ENCODE data around the gene HAUS2. TPM values are rescaled to one million over a fixed set of nuclear protein-coding genes. Genes with fewer than 3 reads are reported as not detected.
A peak's percentile ranks its signal among the peaks of the same experiment; 100 is the strongest.

HAUS2 gene
- total and polyA plus RNA-seq, 2 experiments from 2014 or later, result 9.6 to 36.8 TPM

DNA sequence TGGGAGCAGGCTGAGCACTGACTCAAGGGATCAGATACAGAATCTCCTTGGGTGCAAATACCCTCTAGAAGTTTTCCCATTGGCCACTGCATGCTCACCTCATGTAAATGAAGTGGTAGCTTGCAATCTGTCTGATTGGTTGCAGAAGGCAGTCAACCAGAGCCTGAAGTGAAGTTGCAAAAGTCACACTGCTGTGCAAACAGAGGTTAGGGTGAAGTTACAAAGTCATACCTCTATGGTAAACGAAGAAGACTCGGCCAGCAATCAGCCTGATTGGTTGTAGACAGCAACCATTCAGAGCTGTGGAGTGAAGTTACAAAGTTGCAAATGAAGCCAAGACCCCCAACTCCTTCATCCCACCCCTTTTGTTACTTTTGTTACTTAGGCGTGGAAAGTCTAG lies 53.9 kb downstream of the HAUS2 start:
- Histone ChIP-seq H3K9me3 (ENCODE audit: low read depth) (no peaks in the 10 kb centered on the region), H3K4me3 (no peak overlapping the region), H3K79me2 (no peaks in the 10 kb centered on the region), H3K4me1 (ENCODE audit: insufficient read depth) (peaks cover 10% of the 10 kb centered on the region), H3K9me2 (replicated peaks; ENCODE audit: insufficient read depth) (no peaks in the 10 kb centered on the region), H3K27ac (no peak overlapping the region), H3K27me3 (no peaks in the 10 kb centered on the region), H2AFZ (no peak overlapping the region), H4K20me1 (ENCODE audit: insufficient read depth, poor library complexity, severe bottlenecking) (no peaks in the 10 kb centered on the region), H3K36me3 (replicated peaks; ENCODE audit: insufficient read depth, low read depth) (no peaks in the 10 kb centered on the region), H3K4me2 (no peak overlapping the region)
- no peak for DNase-seq (ENCODE audit: low spot score)
- TF ChIP-seq EZH2 (IDR thresholded peaks at IDR 0.05; ENCODE audit: borderline replicate concordance), result no peak
- TF ChIP-seq, protein P1, sequence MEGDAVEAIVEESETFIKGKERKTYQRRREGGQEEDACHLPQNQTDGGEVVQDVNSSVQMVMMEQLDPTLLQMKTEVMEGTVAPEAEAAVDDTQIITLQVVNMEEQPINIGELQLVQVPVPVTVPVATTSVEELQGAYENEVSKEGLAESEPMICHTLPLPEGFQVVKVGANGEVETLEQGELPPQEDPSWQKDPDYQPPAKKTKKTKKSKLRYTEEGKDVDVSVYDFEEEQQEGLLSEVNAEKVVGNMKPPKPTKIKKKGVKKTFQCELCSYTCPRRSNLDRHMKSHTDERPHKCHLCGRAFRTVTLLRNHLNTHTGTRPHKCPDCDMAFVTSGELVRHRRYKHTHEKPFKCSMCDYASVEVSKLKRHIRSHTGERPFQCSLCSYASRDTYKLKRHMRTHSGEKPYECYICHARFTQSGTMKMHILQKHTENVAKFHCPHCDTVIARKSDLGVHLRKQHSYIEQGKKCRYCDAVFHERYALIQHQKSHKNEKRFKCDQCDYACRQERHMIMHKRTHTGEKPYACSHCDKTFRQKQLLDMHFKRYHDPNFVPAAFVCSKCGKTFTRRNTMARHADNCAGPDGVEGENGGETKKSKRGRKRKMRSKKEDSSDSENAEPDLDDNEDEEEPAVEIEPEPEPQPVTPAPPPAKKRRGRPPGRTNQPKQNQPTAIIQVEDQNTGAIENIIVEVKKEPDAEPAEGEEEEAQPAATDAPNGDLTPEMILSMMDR (IDR thresholded peaks at IDR 0.05; ENCODE audit: poor library complexity), result no peak
- TF ChIP-seq EZH2phosphoT487 (IDR thresholded peaks at IDR 0.05; ENCODE audit: low read depth, severe bottlenecking, unreplicated experiment), result no peak
- 84% methylated on average over 3 of the region's 3 CpGs for WGBS (ENCODE audit: low lambda C conversion rate, missing lambda C conversion rate)

DNA sequence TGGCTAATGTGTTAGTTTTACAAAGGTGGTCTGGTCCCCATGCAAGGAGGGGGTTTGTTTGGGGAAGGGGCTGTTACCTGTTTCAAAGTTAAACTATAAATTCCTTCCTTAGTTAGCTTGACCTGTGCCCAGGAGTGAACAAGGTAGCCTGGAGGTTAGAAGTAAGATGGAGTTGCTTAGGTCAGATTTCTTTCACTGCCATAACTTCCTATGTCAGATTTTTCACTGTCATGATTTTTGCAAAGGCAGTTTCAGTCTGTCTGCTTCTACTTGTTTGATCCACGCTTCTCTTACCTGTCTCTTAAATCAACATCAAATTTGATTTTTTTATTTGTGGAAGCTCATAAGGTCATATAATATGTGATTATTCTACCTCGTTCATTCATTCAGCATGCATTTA lies 55.3 kb downstream of the HAUS2 start:
- H3K27ac ChIP-seq, result no peak overlapping the region
- no peak for DNase-seq (ENCODE audit: low spot score)
- WGBS (ENCODE audit: low lambda C conversion rate, missing lambda C conversion rate), result 86% methylated on average over 2 of the region's 2 CpGs
- TF ChIP-seq EZH2 (IDR thresholded peaks at IDR 0.05; ENCODE audit: borderline replicate concordance), result no peak
- TF ChIP-seq EZH2phosphoT487 (IDR thresholded peaks at IDR 0.05; ENCODE audit: low read depth, severe bottlenecking, unreplicated experiment), result no peak
- TF ChIP-seq, protein P1 (IDR thresholded peaks at IDR 0.05; ENCODE audit: poor library complexity), result no peak
- peaks cover 10% of the 10 kb centered on the region for H3K4me1 ChIP-seq (ENCODE audit: insufficient read depth)
- no peaks in the 10 kb centered on the region for H3K36me3 ChIP-seq (replicated peaks; ENCODE audit: insufficient read depth, low read depth)
- H4K20me1 ChIP-seq (ENCODE audit: insufficient read depth, poor library complexity, severe bottlenecking), result no peaks in the 10 kb centered on the region
- H3K4me2 ChIP-seq, result no peak overlapping the region
- no peak overlapping the region for H2AFZ ChIP-seq
- no peaks in the 10 kb centered on the region for H3K9me2 ChIP-seq (replicated peaks; ENCODE audit: insufficient read depth)
- H3K79me2 ChIP-seq, result no peaks in the 10 kb centered on the region
- H3K9me3 ChIP-seq (ENCODE audit: low read depth), result no peaks in the 10 kb centered on the region
- no peak overlapping the region for H3K4me3 ChIP-seq
- no peaks in the 10 kb centered on the region for H3K27me3 ChIP-seq

DNA sequence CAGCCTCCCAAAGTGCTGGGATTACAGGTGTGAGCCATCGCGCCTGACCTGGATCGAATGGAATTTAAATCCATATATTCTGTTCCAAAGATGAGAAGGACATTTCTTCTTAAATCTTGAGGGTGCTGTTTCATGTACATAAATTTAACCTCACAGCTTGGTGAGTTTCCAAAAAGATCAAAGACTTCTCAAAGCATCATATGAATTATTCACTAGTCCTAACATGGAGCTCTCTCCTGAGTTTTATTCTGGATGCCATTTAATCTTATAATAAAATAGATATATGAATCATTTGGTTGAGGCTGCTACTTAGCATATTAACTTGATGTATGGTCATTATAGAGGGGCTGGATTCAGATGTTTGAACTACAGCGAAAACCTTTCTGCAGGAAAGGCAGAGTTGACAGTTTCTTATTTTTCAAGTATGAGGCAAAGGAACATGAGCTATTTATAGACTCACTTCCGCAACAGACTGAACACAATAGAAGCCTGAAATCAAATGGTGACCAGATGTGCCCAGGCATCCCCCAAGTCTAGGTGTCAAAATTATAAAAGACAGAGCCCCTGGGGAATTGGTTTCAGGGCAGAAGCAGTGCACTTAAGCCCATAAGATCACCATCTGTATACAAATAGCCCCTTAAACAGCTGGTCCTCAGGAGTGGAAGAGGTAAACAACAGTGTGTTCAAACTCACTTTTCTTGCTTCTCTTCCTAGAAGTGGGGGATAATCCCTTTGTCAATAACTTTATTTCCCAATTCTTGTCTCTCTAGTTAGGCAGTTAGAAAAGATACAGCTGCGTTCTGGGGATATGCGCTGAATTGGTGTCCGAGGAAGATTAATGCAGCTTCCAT lies 56.5 kb downstream of the HAUS2 start:
- no peaks in the 10 kb centered on the region for H4K20me1 ChIP-seq (ENCODE audit: insufficient read depth, poor library complexity, severe bottlenecking)
- peak overlapping the region; percentile 74 for H3K27ac ChIP-seq
- no peak for DNase-seq (ENCODE audit: low spot score)
- 64% methylated on average over 8 of the region's 8 CpGs for WGBS (ENCODE audit: low lambda C conversion rate, missing lambda C conversion rate)
- no peaks in the 10 kb centered on the region for H3K27me3 ChIP-seq
- peak overlapping the region; percentile 14 for H2AFZ ChIP-seq
- no peaks in the 10 kb centered on the region for H3K79me2 ChIP-seq
- TF ChIP-seq EZH2phosphoT487 (IDR thresholded peaks at IDR 0.05; ENCODE audit: low read depth, severe bottlenecking, unreplicated experiment) (no peak), EZH2 (IDR thresholded peaks at IDR 0.05; ENCODE audit: borderline replicate concordance) (no peak)
- TF ChIP-seq, protein P1 (IDR thresholded peaks at IDR 0.05; ENCODE audit: poor library complexity), result no peak
- H3K4me2 ChIP-seq, result peak overlapping the region; percentile 55
- no peaks in the 10 kb centered on the region for H3K9me3 ChIP-seq (ENCODE audit: low read depth)
- H3K36me3 ChIP-seq (replicated peaks; ENCODE audit: insufficient read depth, low read depth), result no peaks in the 10 kb centered on the region
- peaks cover 10% of the 10 kb centered on the region for H3K4me1 ChIP-seq (ENCODE audit: insufficient read depth)
- no peak overlapping the region for H3K4me3 ChIP-seq
- no peaks in the 10 kb centered on the region for H3K9me2 ChIP-seq (replicated peaks; ENCODE audit: insufficient read depth)

All from hepatocyte (in vitro differentiated cells).